ENCODE data around the gene EIF4E3.

GRCh38 chr3:71704915-71705314 is 20.3 kb downstream of the EIF4E3 start:
- TF ChIP-seq POLR2A (IDR thresholded peaks at IDR 0.05) (no peak), CTCF (IDR thresholded peaks at IDR 0.05 in 8 of 11, conservative IDR thresholded peaks at IDR 0.05 in 3 of 11) (no peak), POLR2AphosphoS5 (IDR thresholded peaks at IDR 0.05) (no peak)

All from spleen (tissue), 7 donors.